Activated gamma-delta T cell treated with anti-CD3 and anti-CD28 coated beads, Interleukin-2, amount 50 U/mL, for 16 hours (primary cell): ENCODE measurements around the gene CHST11.

Experiments
- DNase-seq: peaks from one replicate; pipeline ENCODE4 v3.0.0-alpha.2; 2020; ENCODE audit warnings: low read depth

The CHST11 gene

GRCh38 chr12:104585448-104586055, 128.8 kb downstream of the CHST11 start:
- DNase-seq = no peak

- DNase-seq = no peak
Measured at GRCh38 chr12:104586351-104586919, 129.7 kb downstream of the CHST11 start.

- no peak for DNase-seq
Measured at GRCh38 chr12:104588047-104588920, 131.5 kb downstream of the CHST11 start.

GRCh38 chr12:104588921-104589590, 132.3 kb downstream of the CHST11 start:
- no peak for DNase-seq

- DNase-seq = no peak
Measured at GRCh38 chr12:104590022-104590421, 133.3 kb downstream of the CHST11 start.

- no peak for DNase-seq
Measured at GRCh38 chr12:104591257-104591885, 134.6 kb downstream of the CHST11 start.

GRCh38 chr12:104593482-104593881, 136.7 kb downstream of the CHST11 start:
- DNase-seq = no peak

GRCh38 chr12:104596134-104596799, 139.5 kb downstream of the CHST11 start:
- DNase-seq = no peak

GRCh38 chr12:104596898-104597843, 140.4 kb downstream of the CHST11 start:
- no peak for DNase-seq

GRCh38 chr12:104598342-104599271, 141.9 kb downstream of the CHST11 start:
- no peak for DNase-seq

- no peak for DNase-seq
Measured at GRCh38 chr12:104599272-104600035, 142.7 kb downstream of the CHST11 start.

GRCh38 chr12:104600036-104600712, 143.4 kb downstream of the CHST11 start:
- DNase-seq = no peak

- no peak for DNase-seq
Measured at GRCh38 chr12:104600790-104601739, 144.3 kb downstream of the CHST11 start.

GRCh38 chr12:104602406-104602805, 145.7 kb downstream of the CHST11 start:
- DNase-seq = no peak

- no peak for DNase-seq
Measured at GRCh38 chr12:104602896-104603295, 146.1 kb downstream of the CHST11 start.

GRCh38 chr12:104603545-104603973, 146.8 kb downstream of the CHST11 start:
- no peak for DNase-seq
